Nephron progenitor cell (in vitro differentiated cells): ENCODE measurements around the gene ADAM10.

Experiments used
- DNase-seq: peaks from one replicate; pipeline ENCODE4 v3.0.0; 2021
- H3K27ac Mint-ChIP-seq: 2 replicates; pipeline ENCODE4 v1.8.0; 2021; ENCODE audit warnings: mild to moderate bottlenecking, moderate library complexity, mixed read lengths
- H3K27me3 Mint-ChIP-seq: 2 replicates; pipeline ENCODE4 v1.8.0; 2021; ENCODE audit warnings: mild to moderate bottlenecking, low read depth, mixed read lengths; ENCODE audit not compliant: poor library complexity
- H3K36me3 Mint-ChIP-seq: 2 replicates; pipeline ENCODE4 v1.8.0; 2021; ENCODE audit warnings: low read depth, mixed read lengths
- H3K4me1 Mint-ChIP-seq: 2 replicates; pipeline ENCODE4 v1.8.0; 2021; ENCODE audit warnings: mixed read lengths
- H3K4me3 Mint-ChIP-seq: 2 replicates; pipeline ENCODE4 v1.8.0; 2021; ENCODE audit warnings: mild to moderate bottlenecking, moderate library complexity, mixed read lengths
- H3K9me3 Mint-ChIP-seq: 2 replicates; pipeline ENCODE4 v1.8.0; 2021; ENCODE audit warnings: mild to moderate bottlenecking, moderate library complexity, mixed read lengths
- CTCF ChIP-seq: fragments of 200-600 bp; sonication (generic); IDR thresholded peaks from 2 replicates; pipeline ENCODE4 v1.5.0; 2021; ENCODE audit warnings: antibody characterized with exemption

ADAM10 gene

GRCh38 chr15:58554758-58555157 is 194.7 kb downstream of the ADAM10 start:
- TF ChIP-seq CTCF, result no peak
- H3K9me3 Mint-ChIP-seq, result peaks cover 13% of the 10 kb centered on the region
- H3K4me3 Mint-ChIP-seq, result no peak overlapping the region
- H3K4me1 Mint-ChIP-seq, result peaks cover 64% of the 10 kb centered on the region
- H3K27ac Mint-ChIP-seq, result peak overlapping the region; percentile 92
- no peak for DNase-seq
- no peaks in the 10 kb centered on the region for H3K36me3 Mint-ChIP-seq
- peaks cover 7% of the 10 kb centered on the region for H3K27me3 Mint-ChIP-seq

GRCh38 chr15:58553365-58553918 is 196.1 kb downstream of the ADAM10 start:
- peaks cover 71% of the 10 kb centered on the region for H3K4me1 Mint-ChIP-seq
- H3K9me3 Mint-ChIP-seq, result peaks cover 3% of the 10 kb centered on the region
- no peaks in the 10 kb centered on the region for H3K36me3 Mint-ChIP-seq
- no peak overlapping the region for H3K27ac Mint-ChIP-seq
- H3K4me3 Mint-ChIP-seq, result no peak overlapping the region
- TF ChIP-seq CTCF, result no peak
- DNase-seq, result no peak
- peaks cover 7% of the 10 kb centered on the region for H3K27me3 Mint-ChIP-seq

- no peak for TF ChIP-seq CTCF
- Mint-ChIP-seq H3K27me3 (peaks cover 7% of the 10 kb centered on the region), H3K27ac (no peak overlapping the region), H3K4me3 (no peak overlapping the region), H3K4me1 (peaks cover 71% of the 10 kb centered on the region), H3K9me3 (no peaks in the 10 kb centered on the region), H3K36me3 (no peaks in the 10 kb centered on the region)
- DNase-seq, result no peak
These were observed 196.8 kb downstream of the ADAM10 start for GRCh38 chr15:58552505-58553364.

GRCh38 chr15:58551764-58552504 is 197.6 kb downstream of the ADAM10 start:
- DNase-seq, result no peak
- H3K27ac Mint-ChIP-seq, result no peak overlapping the region

GRCh38 chr15:58551084-58551763 is 198.3 kb downstream of the ADAM10 start:
- Mint-ChIP-seq H3K27ac (no peak overlapping the region), H3K9me3 (no peaks in the 10 kb centered on the region), H3K27me3 (peaks cover 7% of the 10 kb centered on the region), H3K36me3 (no peaks in the 10 kb centered on the region), H3K4me3 (no peak overlapping the region), H3K4me1 (peaks cover 77% of the 10 kb centered on the region)
- no peak for DNase-seq
- no peak for TF ChIP-seq CTCF

More at GRCh38 chr15:58551764-58552504, 197.6 kb downstream of the ADAM10 start:
- no peaks in the 10 kb centered on the region for H3K36me3 Mint-ChIP-seq
- no peaks in the 10 kb centered on the region for H3K9me3 Mint-ChIP-seq
- peaks cover 7% of the 10 kb centered on the region for H3K27me3 Mint-ChIP-seq
- peaks cover 75% of the 10 kb centered on the region for H3K4me1 Mint-ChIP-seq
- TF ChIP-seq CTCF, result no peak
- no peak overlapping the region for H3K4me3 Mint-ChIP-seq
